Activated CD4-positive, alpha-beta T cell treated with anti-CD3 and anti-CD28 coated beads for 1 hour (primary cell): ENCODE results near the gene CDKAL1.
"Not testable (repeated sequence)": the region's sequence is repeated elsewhere in the genome, so short reads cannot be mapped to it uniquely, and the experiment has no call there.

Experiments used
- DNase-seq: peaks from one replicate; pipeline ENCODE4 v3.0.0-alpha.2; 2020

CDKAL1 gene

DNA sequence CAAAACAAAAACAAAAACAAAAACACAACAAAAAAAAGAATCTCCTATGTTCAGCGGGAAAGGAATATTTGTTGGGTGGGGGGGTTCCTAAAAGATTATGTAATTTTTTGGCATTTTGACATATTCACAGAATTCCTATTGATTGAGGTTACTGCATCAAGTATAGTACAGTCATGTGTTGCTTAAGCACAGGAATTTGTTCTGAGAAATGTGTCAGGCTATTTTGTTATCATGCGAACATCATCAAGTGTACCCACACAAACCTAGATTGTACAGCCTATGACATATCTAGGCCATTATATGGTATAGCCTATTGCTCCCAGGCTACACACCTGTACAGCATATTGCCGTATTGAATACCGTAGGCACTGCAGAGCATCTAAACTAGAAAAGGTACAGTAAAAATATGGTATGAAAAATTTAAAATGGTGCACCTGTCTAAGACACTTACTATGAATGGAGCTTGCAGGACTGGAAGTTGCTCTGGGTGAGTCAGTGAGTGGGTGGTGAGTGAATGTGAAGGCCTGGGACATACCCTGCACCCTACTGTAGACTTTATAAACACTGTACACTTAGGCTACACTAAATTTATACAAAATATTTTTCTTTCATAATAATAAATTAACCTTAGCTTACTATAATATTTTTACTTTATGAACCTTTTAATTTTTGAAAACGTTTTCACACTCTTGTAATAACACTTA lies 110.6 kb downstream of the CDKAL1 start:
- no peak for DNase-seq

DNA sequence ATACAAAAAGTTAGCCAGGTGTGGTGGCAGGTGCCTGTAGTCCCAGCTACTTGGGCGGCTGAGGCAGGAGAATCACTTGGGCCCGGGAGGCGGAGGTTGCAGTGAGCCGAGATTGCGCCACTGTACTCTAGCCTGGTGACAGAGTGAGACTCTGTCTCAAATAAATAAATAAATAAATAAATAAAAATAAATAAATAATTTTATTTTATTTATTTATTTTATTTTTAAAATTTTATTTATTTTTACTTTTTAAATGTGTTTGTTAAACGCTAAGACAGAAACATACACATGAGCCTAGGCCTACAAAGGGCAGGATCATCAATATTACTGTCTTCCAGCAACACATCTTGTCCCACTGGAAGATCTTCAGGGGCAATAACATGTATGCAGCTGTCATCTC lies 111.3 kb downstream of the CDKAL1 start:
- not testable (repeated sequence) for DNase-seq

DNA sequence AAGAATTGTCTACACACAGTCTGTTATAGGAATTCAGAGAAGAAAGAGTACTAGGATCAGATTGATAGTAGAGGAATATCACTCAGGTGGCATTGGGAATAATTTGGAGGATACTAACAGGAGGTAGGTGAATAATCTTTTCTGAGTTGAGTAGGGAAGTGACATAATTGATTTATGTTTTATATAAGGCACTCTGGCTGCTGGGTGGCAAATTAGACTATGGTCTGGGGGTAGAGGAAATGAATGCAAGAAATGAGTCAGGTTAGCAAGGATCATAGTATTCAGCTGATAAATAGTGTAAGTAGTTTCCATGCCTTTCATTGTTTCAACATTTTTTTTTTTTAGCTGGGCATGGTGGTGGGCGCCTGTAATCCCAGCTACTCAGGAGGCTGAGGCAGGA lies 113.3 kb downstream of the CDKAL1 start:
- DNase-seq: no peak

DNA sequence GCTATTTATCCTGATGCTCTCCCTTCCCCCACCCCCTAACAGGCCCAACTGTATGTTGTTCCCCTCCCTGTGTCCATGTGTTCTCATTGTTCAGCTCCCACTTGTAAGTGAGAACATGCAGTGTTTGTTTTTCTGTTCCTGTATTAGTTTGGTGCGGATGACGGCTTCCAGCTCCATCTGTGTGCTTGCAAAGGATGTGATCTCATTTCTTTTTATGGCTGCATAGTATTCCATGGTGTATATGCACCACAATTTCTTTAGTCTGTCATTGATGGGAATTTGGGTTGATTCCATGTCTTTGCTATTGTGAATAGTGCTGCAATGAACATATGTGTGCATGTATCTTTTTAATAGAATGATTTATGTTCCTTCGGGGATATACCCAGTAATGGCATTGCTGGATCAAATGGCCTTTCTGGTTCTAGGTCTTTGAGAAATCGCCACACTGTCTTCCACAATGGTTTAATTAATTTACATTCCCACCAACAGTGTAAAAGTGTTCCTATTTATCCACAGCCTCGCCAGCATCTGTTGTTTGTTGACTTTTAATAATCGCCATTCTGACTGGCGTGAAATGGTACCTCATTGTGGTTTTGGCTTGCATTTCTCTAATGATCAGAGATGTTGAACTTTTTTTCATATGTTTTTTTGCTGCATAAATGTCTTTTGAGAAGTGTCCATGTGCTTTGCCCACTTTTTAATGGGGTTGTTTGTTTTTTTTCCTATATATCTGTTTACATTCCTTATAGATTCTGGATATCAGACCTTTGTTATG lies 115.6 kb downstream of the CDKAL1 start:
- not testable (repeated sequence) for DNase-seq

DNA sequence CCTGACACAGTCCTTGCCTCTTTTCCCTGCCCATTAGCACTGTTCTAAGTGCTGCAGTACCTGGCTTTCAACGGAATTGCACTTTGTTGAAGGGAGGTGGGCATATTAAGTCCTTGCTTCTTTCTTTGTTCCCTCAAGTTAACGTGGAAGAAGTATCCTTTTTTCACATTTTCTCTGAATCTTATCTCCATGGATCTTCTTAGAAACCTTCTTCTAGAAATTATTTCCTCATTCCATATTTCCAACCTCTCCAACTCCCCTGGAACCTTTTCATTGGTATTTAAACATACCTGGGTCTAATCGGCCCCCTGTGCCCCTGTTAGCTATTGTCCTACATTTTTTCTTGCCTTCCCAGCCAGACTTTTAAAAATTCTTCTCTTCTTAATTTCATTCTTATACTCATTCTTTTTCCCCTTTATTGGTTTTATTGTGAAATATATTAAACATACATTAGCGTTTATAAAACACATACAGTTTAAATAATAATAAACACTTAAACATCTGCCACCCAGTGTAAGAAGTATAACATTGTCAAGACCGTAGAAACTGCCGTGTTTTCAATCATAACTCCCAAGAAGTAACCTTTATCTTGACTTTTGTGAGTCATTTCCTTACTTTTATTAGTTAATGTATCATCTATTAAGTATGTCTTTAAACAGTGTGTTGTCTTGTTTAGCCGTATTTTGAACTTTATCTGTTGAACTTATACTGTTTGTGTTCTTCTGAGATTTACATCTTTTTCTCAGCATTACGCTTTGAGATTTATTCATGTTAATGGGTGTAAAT lies 118.2 kb downstream of the CDKAL1 start:
- DNase-seq: no peak

DNA sequence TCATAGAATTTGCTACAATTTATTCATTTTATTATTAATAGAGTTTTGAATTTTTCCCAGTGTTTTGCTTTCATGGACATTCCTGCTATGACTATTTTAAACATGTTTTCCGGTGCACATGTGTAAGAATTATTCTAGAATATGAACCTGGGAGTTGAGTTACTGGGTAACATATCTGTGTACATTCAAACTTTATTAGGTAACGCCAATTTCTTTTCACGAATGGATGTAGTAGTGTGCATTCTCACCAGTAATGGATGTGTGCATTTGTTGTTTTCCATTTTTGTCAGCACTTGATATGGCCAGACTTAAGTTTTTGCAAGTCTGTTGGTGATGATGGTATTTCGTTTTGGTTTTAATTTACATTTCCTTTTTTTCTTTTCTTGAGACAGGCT lies 118.8 kb downstream of the CDKAL1 start:
- no peak for DNase-seq

DNA sequence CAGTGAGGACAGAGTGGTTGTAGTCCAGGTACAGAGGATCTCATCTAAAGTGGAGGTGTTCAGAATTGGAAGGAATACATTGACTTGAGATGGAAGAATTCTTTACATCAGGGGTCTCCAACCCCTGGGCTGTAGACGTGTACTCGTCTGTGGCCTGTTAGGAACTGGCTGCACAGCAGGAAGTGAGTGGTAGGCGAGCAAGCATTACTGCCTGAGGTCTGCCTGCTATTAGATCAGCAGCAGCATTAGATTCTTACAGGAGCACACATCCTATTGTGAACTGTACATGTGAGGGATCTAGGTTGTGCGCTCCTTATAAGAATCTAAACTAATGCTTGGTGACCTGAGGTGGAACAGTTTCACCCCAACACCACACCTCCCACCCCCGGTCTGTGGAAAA lies 121.1 kb downstream of the CDKAL1 start:
- DNase-seq: no peak

DNA sequence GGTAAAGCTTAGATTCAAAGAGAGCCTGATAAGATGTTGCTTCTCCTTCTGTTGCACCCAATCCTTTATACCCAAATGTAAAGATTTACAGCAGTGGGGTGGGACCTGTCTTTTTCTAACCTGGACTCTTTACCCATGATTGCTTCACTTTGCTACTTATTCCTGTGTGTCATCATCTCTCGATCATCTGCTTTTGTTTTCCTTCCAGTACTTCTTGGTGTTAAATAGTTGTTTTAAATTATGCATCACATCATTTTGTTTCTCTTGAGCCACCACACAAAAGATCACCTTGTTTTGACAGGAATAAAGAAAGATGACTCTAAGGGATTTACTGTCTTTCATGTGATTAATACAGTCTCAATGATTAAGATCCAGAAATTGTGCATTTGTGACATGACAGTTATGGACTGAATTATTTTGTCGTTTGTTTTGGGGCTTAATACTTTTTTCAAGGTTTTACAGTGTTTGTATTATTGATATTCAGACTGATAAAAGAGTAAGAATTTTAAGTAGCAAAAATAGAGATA lies 123.1 kb downstream of the CDKAL1 start:
- no peak for DNase-seq

DNA sequence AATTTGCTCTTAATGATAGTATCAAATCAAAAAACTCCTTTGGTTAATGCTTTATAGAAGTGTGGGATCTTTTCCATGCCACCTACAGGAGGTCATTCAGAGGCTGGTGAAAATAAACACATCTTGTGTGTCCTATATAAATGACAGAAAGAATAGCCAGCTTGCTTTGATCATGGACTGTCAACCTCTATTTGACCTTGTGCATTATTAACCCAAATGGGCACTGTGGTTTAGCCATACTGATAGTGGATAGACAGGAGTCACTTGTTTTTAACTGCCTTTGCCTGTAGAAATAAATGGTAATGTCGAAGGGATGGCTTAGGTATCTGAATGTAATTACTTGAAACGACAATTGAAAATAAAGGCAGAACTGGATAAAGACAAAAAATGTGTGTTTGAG lies 123.8 kb downstream of the CDKAL1 start:
- no peak for DNase-seq

DNA sequence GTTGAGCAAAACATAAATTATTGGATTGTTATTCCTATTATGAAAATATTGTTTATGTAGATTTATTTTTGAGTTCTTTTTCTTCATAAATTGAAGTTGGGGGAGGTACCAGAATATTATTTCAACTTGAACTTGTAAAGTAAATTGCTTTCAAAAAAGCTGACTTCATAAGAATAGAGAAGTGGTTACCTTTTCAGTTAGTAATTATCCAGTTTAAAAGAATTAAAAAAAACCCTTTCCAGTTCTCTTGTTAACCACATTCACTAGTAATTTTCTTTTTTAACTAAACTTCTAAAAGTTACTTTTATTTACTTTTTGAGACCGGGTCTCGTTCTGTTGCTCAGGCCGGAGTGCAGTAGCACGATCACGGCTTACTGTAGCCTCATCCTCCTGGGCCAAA lies 124.3 kb downstream of the CDKAL1 start:
- DNase-seq: no peak

DNA sequence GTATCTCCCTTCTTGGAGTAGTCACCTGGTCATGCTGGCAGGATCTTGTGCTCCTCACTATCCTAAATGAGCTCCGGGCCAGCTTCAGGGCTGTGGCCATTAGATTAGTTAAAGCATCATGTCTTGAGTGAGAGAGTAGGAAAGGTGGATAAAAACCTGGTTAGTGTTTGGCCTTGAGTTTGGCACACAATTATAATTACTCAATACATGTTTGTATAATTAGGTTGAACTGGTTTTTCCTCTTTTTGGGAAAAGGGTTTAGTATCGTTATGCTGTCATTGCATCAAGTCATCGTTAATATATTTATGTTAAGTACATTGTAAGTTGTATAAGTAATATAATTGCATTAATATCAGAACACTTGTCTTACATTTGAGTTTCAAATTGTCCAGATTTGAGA lies 126.3 kb downstream of the CDKAL1 start:
- no peak for DNase-seq

DNA sequence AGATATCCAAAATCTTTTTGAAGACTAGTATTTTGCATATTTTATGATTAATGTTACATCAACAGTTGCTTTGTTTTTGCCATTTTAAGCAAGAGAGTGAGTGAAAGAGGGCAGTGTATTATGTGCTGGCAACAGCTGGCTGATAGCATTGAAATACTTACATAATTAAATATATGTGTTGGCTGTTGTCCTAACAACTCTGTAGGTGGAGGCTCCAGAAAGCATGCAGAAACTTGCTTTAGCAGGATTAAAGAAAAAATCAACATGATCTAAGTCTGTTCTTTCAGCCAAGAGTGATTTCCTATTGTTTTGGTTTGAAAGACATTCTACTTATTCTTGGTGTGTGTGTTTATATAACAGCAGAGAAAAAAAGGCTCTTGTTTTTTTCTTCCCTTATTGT lies 127.5 kb downstream of the CDKAL1 start:
- DNase-seq: no peak

DNA sequence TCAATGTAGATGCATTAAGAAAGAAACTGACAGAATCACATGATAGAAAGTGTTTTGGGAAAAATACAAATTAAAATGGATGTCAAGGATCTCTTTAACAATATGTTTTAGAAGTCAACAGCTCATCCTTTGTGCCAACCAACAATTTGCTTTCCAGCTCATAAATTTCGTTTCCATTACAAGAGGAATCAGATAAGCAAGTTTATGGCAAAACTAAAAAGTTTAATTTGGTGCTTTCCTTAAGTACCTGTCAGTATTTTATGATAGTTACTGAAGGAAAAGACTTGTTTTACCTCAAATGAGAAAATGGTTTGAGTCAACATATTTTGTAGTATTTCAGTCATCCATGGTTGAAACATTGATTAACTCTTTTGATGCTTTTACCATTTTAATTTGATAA lies 130.0 kb downstream of the CDKAL1 start:
- DNase-seq: no peak

DNA sequence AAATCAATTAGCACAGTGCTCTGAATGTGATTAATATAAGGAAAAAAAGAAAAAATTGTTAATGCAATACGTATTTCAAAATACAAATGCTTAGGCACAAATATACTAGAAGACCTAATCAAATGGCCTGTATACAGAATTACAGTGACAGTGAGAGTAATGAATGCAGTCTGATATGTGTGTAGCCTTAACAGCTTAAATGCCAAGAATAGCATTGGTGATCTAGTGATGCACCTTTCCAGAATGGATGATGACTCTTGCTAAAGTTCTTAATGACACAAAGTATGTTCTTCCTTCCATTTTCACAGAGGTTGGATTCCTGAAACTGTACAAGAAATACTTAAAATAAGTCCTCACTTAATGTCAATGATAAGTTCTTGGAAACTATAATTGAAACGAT lies 131.0 kb downstream of the CDKAL1 start:
- no peak for DNase-seq

DNA sequence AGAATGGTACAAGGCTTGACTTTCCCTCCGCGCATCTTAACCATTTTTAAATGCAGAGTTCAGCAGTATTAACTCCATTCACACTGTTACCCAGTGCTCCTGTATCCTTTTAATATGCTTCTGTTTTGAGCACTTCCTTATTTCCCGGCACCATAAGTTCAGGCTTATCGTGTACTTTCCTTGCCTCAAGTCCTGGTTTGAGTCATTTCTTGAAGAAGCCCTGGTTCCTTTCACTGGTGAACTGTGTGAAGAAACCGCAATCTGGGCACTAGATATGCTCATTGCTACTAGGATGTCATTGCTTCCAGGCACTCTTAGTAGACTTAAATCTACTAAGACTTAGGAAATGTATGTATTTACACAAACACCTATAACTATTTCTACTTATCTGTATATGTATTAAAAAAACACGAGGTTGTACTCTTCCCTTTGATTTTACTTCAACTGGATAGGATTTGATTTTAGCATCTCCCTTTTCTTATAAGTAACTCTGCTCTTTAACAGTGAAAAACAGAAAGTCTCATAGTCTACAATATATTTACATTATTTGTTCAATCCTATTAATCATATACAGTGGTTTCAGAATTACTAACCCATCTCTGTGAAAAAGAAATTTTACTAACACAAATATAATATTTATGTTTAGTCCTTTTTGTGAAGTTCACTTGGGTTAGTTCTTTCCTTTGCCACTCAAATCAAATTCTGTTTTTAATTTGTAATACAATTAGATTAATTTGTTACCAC lies 135.5 kb downstream of the CDKAL1 start:
- no peak for DNase-seq

DNA sequence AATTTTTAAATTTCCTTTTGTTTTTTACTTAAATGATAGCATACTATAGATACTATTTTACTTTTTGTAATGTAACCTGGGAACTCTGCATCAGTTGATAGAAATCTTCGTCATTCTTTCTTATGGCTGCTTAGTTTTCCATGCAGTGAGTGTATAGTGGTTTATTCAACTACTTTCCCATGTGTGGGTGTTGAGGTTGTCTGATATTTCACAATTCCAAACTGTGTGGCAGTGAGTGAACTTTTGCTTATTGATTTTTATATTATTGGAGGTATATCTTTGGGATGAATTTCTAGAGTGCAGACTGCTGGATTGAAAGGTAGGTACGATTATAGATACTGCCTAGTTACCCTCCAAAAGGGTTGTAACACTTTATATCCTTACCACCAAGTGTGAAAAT lies 136.5 kb downstream of the CDKAL1 start:
- no peak for DNase-seq

DNA sequence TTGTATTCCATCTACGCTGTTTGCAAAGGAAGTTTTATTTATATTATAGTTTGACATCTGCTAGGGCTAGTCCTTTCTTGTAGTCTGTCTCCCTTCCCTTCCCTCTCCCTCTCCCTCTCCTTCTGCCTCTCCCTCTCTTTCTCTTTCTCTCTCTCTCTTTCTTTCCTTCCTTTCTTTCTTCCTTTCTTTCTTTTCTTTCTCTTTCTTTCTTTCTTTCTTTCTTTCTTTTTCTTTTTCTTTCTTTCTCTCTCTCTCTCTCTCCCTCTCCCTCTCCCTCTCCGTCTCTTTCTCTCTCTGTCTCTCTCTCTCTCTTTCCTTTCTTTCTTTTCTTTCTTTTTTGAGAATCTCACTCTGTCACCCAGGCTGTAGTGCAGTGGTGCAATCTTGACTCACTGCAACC lies 137.8 kb downstream of the CDKAL1 start:
- DNase-seq: no peak

DNA sequence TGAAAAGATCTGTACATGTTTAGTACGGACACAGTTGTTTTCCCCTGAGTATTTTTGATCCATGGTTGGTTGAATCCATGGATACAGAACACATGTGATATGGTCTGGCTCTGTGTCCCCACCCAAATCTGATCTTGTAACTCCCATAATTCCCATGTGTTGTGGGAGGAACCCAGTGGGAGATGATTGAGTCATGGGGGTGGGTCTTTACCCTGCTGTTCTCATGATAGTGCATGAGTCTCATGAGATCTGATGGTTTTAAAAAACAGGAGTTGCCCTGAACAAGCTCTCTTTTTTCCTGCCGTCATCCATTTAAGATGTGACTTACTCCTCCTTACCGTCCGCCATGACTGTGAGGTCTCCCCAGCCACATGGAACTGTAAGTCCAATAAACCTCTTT lies 139.2 kb downstream of the CDKAL1 start:
- DNase-seq: no peak

DNA sequence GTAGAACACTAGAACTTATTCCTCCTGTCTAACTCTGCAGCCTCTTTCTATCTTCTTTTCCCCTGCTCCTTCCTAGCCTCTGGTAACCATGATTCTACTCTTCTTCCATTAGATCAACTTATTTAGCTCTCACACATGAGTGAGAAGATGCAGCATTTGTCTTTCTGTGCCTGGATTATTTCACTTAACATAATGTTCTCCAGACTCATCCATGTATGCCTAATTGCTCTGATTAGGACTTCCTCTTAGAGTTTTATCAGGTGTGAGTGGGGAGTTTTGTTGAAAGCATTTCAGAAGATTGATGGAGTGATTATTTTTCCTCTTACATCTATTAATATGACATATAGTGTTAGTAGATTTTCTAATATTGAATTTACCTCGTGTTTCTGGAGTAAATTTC lies 140.4 kb downstream of the CDKAL1 start:
- no peak for DNase-seq

DNA sequence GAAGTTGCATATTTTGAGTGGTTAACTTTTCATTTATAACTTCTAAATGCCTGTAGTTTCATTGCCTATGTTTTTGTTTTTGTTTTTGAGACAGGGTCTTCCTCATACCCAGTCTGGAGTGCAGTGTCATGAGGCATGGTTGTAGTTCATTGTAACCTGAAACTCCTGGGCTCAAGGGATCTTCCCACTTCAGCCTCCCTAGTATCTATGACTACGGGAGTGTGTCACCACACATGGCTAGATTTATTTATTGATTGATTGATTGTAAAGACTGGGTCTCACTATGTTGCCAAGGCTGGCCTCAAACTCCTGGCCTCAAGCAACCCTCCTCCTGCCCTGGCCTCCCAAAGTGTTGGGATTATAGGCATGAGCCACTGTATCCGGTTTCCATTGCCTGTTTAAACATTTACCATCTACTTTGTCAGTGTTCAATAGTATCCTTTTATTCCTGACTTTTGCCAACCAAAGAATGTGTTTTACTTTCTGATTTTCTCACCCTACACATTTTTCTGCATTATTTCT lies 144.6 kb downstream of the CDKAL1 start:
- no peak for DNase-seq

DNA sequence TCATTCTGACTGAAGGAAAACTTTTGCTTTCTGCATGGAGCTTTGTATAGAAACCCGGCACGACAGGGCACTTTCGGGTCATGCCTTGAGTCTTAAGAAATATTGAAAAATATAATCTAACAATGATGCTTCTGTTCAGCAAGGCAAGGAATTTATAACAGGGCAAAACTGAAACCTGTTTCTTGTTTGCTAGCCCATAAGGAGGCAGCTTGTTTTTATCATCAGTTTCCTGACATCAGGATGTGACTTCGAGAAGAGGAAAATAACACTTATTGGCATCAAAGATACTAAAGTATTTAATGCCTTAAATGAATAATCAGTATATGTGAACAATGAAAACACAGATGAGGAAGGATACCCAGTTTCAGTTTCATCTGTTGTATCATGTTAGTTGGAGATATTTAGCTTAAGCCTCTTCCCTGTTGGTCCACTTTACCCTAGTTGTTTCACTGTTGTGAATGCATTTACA lies 146.5 kb downstream of the CDKAL1 start:
- DNase-seq: no peak

DNA sequence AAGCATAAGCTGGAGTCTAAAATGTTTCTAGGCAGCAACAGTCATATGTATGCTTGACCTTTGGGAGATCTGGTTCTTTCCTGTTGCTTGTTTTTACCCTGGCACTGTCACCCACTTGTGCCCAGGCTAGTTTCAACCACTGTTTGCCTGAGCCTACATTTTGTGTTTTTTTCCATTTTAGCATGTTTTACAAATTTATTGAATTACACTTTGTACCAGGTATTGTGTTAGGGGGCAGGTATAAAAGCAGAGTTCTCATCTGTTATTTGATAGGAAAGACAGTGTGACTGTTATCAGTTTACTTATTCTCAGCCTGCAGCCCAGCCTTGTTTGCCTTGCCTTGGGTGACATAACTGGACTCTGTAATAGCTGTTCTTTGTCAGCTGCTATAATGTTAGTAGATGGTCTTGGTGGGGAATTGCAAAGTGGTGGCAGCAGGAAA lies 147.0 kb downstream of the CDKAL1 start:
- DNase-seq: no peak
